CD14-positive monocyte (primary cell): ENCODE data around the gene IGSF22. TPM values are rescaled to one million over a fixed set of nuclear protein-coding genes. Genes with fewer than 3 reads are reported as not detected.

ENCODE experiments used
- DNase-seq, 3 donors: peaks; one replicate each; pipeline ENCODE4 v3.0.0-alpha.2; 2011 to 2022
- H2AFZ ChIP-seq: 2 replicates; pipeline ENCODE4 v1.6.0; 2012; ENCODE audit warnings: mild to moderate bottlenecking, low read depth, low read length, inconsistent platforms; ENCODE audit not compliant: insufficient read depth, poor library complexity, severe bottlenecking
- H3K27ac ChIP-seq, 2 donors: 1 replicate in 1 of 2; 2 replicates in 1 of 2; pipeline ENCODE4 v1.5.1; 2012 to 2013; ENCODE audit warnings: low read length in 2 of 2, control low read depth in 1 of 2, inconsistent platforms in 1 of 2, low read depth in 1 of 2, mild to moderate bottlenecking in 1 of 2
- H3K27me3 ChIP-seq, 2 donors: one replicate each; pipeline versions ENCODE4 v1.6.0 to v1.6.1; 2011 to 2013; ENCODE audit warnings: low read length in 2 of 2; ENCODE audit not compliant: control insufficient read depth in 2 of 2, insufficient read depth in 2 of 2
- H3K36me3 ChIP-seq, 2 donors: replicated peaks in 1 of 2; 1 replicate in 1 of 2; 2 replicates in 1 of 2; pipeline versions ENCODE4 v1.5.1 to v1.6.1; 2012 to 2013; ENCODE audit warnings: low read length in 2 of 2, control low read depth in 1 of 2, inconsistent platforms in 1 of 2, mild to moderate bottlenecking in 1 of 2; ENCODE audit not compliant: insufficient read depth in 2 of 2, control insufficient read depth in 1 of 2
- H3K4me1 ChIP-seq, 2 donors: 1 replicate in 1 of 2; 2 replicates in 1 of 2; pipeline versions ENCODE4 v1.5.1 to v1.6.1; 2012 to 2013; ENCODE audit warnings: low read length in 2 of 2, control low read depth in 1 of 2, inconsistent platforms in 1 of 2, mild to moderate bottlenecking in 1 of 2, moderate library complexity in 1 of 2; ENCODE audit not compliant: insufficient read depth in 2 of 2, control insufficient read depth in 1 of 2
- H3K4me2 ChIP-seq: replicated peaks from 2 replicates; pipeline ENCODE3; 2012; ENCODE audit warnings: low read length, moderate library complexity, mild to moderate bottlenecking; ENCODE audit not compliant: poor library complexity, severe bottlenecking; ENCODE audit errors: extremely low read depth
- H3K4me3 ChIP-seq, 3 experiments: fragments of 200-600 bp in 1 of 3; sonication (generic) in 1 of 3; replicated peaks in 1 of 3; 1 replicate in 2 of 3; 2 replicates in 1 of 3; pipeline ENCODE4 v1.5.1; 2011 to 2013; ENCODE audit warnings: low read length in 3 of 3, mild to moderate bottlenecking in 3 of 3, control low read depth in 2 of 3, low read depth in 2 of 3, inconsistent platforms in 1 of 3, moderate library complexity in 1 of 3
- H3K79me2 ChIP-seq: 2 replicates; pipeline ENCODE4 v1.6.0; 2012; ENCODE audit warnings: mild to moderate bottlenecking, control low read depth, inconsistent platforms, low read length, moderate library complexity; ENCODE audit not compliant: insufficient read depth
- H3K9ac ChIP-seq: 2 replicates; pipeline ENCODE4 v1.6.0; 2017; ENCODE audit warnings: low read length, mild to moderate bottlenecking; ENCODE audit not compliant: insufficient read depth, poor library complexity, severe bottlenecking
- H3K9me3 ChIP-seq, 2 donors: replicated peaks in 1 of 2; 1 replicate in 1 of 2; 2 replicates in 1 of 2; pipeline versions ENCODE4 v1.5.1 to v1.6.1; 2012 to 2013; ENCODE audit warnings: low read length in 2 of 2, control low read depth in 1 of 2; ENCODE audit not compliant: control insufficient read depth in 1 of 2, insufficient read depth in 1 of 2
- H4K20me1 ChIP-seq: 2 replicates; pipeline ENCODE4 v1.6.0; 2012; ENCODE audit warnings: mild to moderate bottlenecking, low read length, control low read depth, moderate library complexity; ENCODE audit not compliant: insufficient read depth
- H3K27ac Mint-ChIP-seq, 7 donors: one replicate each; pipeline ENCODE4 v1.8.0; 2020; ENCODE audit warnings: mild to moderate bottlenecking in 7 of 7, mixed read lengths in 7 of 7, moderate library complexity in 6 of 7, inconsistent platforms in 2 of 7
- H3K27me3 Mint-ChIP-seq, 3 donors: one replicate each; pipeline ENCODE4 v1.8.0; 2021 to 2022; ENCODE audit warnings: low read depth in 3 of 3, mild to moderate bottlenecking in 3 of 3, mixed read lengths in 3 of 3, moderate library complexity in 3 of 3, inconsistent platforms in 1 of 3
- H3K36me3 Mint-ChIP-seq, 2 donors: one replicate each; pipeline ENCODE4 v1.8.0; 2020; ENCODE audit warnings: mixed read lengths in 2 of 2, inconsistent platforms in 1 of 2, mild to moderate bottlenecking in 1 of 2
- H3K4me1 Mint-ChIP-seq: one replicate; pipeline ENCODE4 v1.8.0; 2020; ENCODE audit warnings: mild to moderate bottlenecking, mixed read lengths
- H3K4me3 Mint-ChIP-seq, 2 donors: one replicate each; pipeline ENCODE4 v1.8.0; 2020; ENCODE audit warnings: mild to moderate bottlenecking in 2 of 2, mixed read lengths in 2 of 2, moderate library complexity in 1 of 2
- H3K9me3 Mint-ChIP-seq, 7 donors: one replicate each; pipeline ENCODE4 v1.8.0; 2020 to 2022; ENCODE audit warnings: mixed read lengths in 7 of 7, mild to moderate bottlenecking in 6 of 7, moderate library complexity in 6 of 7, inconsistent platforms in 2 of 7
- CTCF ChIP-seq: fragments of 200-600 bp; IDR thresholded peaks from one replicate; pipeline ENCODE4 v1.8.0; 2022; ENCODE audit warnings: antibody characterized with exemption, mild to moderate bottlenecking
- WGBS: methylation state at CpG from one replicate; pipeline ENCODE4 v1.1.5; 2013; ENCODE audit warnings: missing lambda C conversion rate; ENCODE audit not compliant: insufficient coverage; 5-methylcytosine and 5-hydroxymethylcytosine counted together
- intact Hi-C, 2 donors: fragments of 100-400 bp; cut with micrococcal nuclease; formaldehyde crosslinking; loops; one replicate each; pipeline versions ENCODE4 v1.15.0 to v1.15.1; 2023
- polyA plus RNA-seq, 3 donors: library from polyadenylated mRNA; depleted of rRNA in 1 of 3; unstranded in 2 of 3; stranded (reverse) in 1 of 3; fragments of 300-500 nt in 2 of 3; fragments of >200 nt in 1 of 3; fragmentation: Illumina TruSeq in 2 of 3; gene quantifications; 1 replicate in 2 of 3; 2 replicates in 1 of 3; pipeline ENCODE4 v1.2.3, GENCODE V29; 2012 to 2021

IGSF22 gene
- polyA plus RNA-seq, 3 donors: not detected

- WGBS: 92% methylated on average over 2 of the region's 8 CpGs
- H3K79me2 ChIP-seq: no peaks in the 10 kb centered on the region
- H3K4me3 Mint-ChIP-seq: no peak overlapping the region
- no peak overlapping the region for H2AFZ ChIP-seq
- no peaks in the 10 kb centered on the region for H4K20me1 ChIP-seq
- DNase-seq: no peak
- no peaks in the 10 kb centered on the region for H3K9me3 ChIP-seq
- H3K4me1 ChIP-seq: no peaks in the 10 kb centered on the region
- no peaks in the 10 kb centered on the region for H3K36me3 Mint-ChIP-seq
- H3K9me3 Mint-ChIP-seq: peaks cover 0 to 3% (median 0%) of the 10 kb centered on the region in 7 donors
- no peak overlapping the region for H3K4me2 ChIP-seq
- no peaks in the 10 kb centered on the region for H3K36me3 ChIP-seq
- no peak overlapping the region for H3K27ac Mint-ChIP-seq
- no peak overlapping the region for H3K4me3 ChIP-seq
- peaks cover 0 to 9% (median 2%) of the 10 kb centered on the region in 3 donors for H3K27me3 Mint-ChIP-seq
- no peak for TF ChIP-seq CTCF
- H3K4me1 Mint-ChIP-seq: no peaks in the 10 kb centered on the region
- H3K27ac ChIP-seq: no peak overlapping the region
- no peaks in the 10 kb centered on the region for H3K27me3 ChIP-seq
- intact Hi-C loops: no loop called here
- H3K9ac ChIP-seq: no peak overlapping the region
Measured at GRCh38 chr11:18737642-18738041, 11.7 kb upstream of the IGSF22 start.

GRCh38 chr11:18736590-18737148 lies 10.7 kb upstream of the IGSF22 start:
- intact Hi-C loops: no loop called here
- no peak overlapping the region for H3K4me3 ChIP-seq
- no peaks in the 10 kb centered on the region for H3K9me3 ChIP-seq
- DNase-seq: no peak
- 86% methylated on average over 5 of the region's 10 CpGs for WGBS
- H4K20me1 ChIP-seq: no peaks in the 10 kb centered on the region
- TF ChIP-seq CTCF: no peak
- H3K27me3 ChIP-seq: no peaks in the 10 kb centered on the region
- no peak overlapping the region for H3K4me3 Mint-ChIP-seq
- H2AFZ ChIP-seq: no peak overlapping the region
- no peaks in the 10 kb centered on the region for H3K9me3 Mint-ChIP-seq
- no peaks in the 10 kb centered on the region for H3K79me2 ChIP-seq
- no peaks in the 10 kb centered on the region for H3K36me3 ChIP-seq
- no peaks in the 10 kb centered on the region for H3K4me1 ChIP-seq
- H3K27ac ChIP-seq: no peak overlapping the region
- peaks cover 2% of the 10 kb centered on the region for H3K4me1 Mint-ChIP-seq
- H3K4me2 ChIP-seq: no peak overlapping the region
- no peak overlapping the region for H3K9ac ChIP-seq
- H3K27ac Mint-ChIP-seq: no peak overlapping the region
- peaks cover 0 to 9% (median 2%) of the 10 kb centered on the region in 3 donors for H3K27me3 Mint-ChIP-seq
- H3K36me3 Mint-ChIP-seq: no peaks in the 10 kb centered on the region
